ENCODE data around the gene ACCSL. TPM values are rescaled to one million over a fixed set of nuclear protein-coding genes. Genes with fewer than 3 reads are reported as not detected.

The ACCSL gene
- polyA plus RNA-seq, 1 of the 3 experiments (the other 2 are of a cell fraction), result not detected

DNA sequence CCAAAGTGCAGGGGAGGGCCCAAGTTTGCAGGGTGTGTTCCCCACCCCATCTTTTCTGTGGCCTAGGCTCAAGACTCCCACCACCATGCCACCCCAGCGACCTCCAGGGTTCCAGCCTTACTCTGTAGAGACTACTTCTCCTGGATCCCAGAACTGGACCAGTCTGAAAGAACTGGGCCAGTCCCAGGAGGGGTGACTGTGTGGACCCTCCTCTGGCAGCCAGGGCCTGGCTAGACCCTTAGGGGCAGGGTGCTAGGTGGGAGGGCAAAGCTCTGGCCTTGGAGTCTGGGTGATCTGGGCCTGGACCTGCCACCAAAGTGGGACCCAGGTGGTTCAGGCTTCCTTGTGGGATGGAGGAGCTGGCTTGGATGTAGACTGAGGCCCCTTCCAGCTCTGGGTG, 41.8 kb upstream of the ACCSL start:
- POLR2A ChIA-PET, result interaction anchor here (1.5 to 2.3 kb wide), 2 partner anchors 59 to 64 kb away, joined by 3 to 7 read pairs; partner anchors contain the start of gene C11orf96
- Histone ChIP-seq H3K27me3 (ENCODE audit: insufficient read depth) (no peaks in the 10 kb centered on the region), H3K9me2 (no peaks in the 10 kb centered on the region), H3F3A (replicated peaks; ENCODE audit: insufficient read depth) (no peaks in the 10 kb centered on the region), H3K36me3 (replicated peaks in 1 of 2; ENCODE audit: control insufficient read depth in 1 of 2, insufficient read depth in 2 of 2, low read length in 1 of 2) (no peaks in the 10 kb centered on the region), H3K27ac (ENCODE audit: low read depth in 2 of 2, low read length in 1 of 2) (no peak overlapping the region), H3K4me3 (ENCODE audit: low read depth in 2 of 2, low read length in 1 of 2) (no peak overlapping the region), H2AFZ (ENCODE audit: low read depth) (no peak overlapping the region), H3K4me1 (ENCODE audit: control insufficient read depth in 1 of 2, insufficient read depth in 2 of 2, low read depth in 1 of 2, low read length in 1 of 2) (peaks cover 0 to 21% of the 10 kb centered on the region in 2 experiments; a peak in 1 of 4 replicates), H3K79me2 (ENCODE audit: insufficient read depth) (no peaks in the 10 kb centered on the region), H3K4me2 (no peak overlapping the region), H3K9me3 (no peaks in the 10 kb centered on the region), H3K9ac (no peak overlapping the region), H4K20me1 (ENCODE audit: insufficient read depth) (no peaks in the 10 kb centered on the region)
- no peak for DNase-seq
- WGBS (ENCODE audit: low lambda C conversion rate), result 67% methylated on average over 1 of the region's 1 CpG
- TF ChIP-seq CHD2 (IDR thresholded peaks at IDR 0.05; ENCODE audit: low read length, partially characterized antibody) (no peak), NFIC (IDR thresholded peaks at IDR 0.05; ENCODE audit: borderline replicate concordance) (no peak), EP300 (IDR thresholded peaks at IDR 0.05; ENCODE audit: borderline replicate concordance in 1 of 2, low read depth in 1 of 2, low read length in 1 of 2) (no peak), EZH2phosphoT487 (IDR thresholded peaks at IDR 0.05; ENCODE audit: borderline replicate concordance, low read depth) (no peak), SIN3A (IDR thresholded peaks at IDR 0.05; ENCODE audit: borderline replicate concordance, low read depth, low read length) (no peak), FOSL2 (IDR thresholded peaks at IDR 0.05; ENCODE audit: borderline replicate concordance, low read depth) (no peak), GATA2 (CRISPR knock-in tag; IDR thresholded peaks at IDR 0.05) (no peak), FOXJ3 (CRISPR knock-in tag; IDR thresholded peaks at IDR 0.05) (no peak), TEAD4 (IDR thresholded peaks at IDR 0.05; ENCODE audit: borderline replicate concordance, insufficient read depth) (no peak), ELF1 (IDR thresholded peaks at IDR 0.05) (no peak)
- TF ChIP-seq, protein P1, sequence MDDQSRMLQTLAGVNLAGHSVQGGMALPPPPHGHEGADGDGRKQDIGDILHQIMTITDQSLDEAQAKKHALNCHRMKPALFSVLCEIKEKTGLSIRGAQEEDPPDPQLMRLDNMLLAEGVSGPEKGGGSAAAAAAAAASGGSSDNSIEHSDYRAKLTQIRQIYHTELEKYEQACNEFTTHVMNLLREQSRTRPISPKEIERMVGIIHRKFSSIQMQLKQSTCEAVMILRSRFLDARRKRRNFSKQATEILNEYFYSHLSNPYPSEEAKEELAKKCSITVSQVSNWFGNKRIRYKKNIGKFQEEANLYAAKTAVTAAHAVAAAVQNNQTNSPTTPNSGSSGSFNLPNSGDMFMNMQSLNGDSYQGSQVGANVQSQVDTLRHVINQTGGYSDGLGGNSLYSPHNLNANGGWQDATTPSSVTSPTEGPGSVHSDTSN (IDR thresholded peaks at IDR 0.05), result no peak
- TF ChIP-seq, protein P2, sequence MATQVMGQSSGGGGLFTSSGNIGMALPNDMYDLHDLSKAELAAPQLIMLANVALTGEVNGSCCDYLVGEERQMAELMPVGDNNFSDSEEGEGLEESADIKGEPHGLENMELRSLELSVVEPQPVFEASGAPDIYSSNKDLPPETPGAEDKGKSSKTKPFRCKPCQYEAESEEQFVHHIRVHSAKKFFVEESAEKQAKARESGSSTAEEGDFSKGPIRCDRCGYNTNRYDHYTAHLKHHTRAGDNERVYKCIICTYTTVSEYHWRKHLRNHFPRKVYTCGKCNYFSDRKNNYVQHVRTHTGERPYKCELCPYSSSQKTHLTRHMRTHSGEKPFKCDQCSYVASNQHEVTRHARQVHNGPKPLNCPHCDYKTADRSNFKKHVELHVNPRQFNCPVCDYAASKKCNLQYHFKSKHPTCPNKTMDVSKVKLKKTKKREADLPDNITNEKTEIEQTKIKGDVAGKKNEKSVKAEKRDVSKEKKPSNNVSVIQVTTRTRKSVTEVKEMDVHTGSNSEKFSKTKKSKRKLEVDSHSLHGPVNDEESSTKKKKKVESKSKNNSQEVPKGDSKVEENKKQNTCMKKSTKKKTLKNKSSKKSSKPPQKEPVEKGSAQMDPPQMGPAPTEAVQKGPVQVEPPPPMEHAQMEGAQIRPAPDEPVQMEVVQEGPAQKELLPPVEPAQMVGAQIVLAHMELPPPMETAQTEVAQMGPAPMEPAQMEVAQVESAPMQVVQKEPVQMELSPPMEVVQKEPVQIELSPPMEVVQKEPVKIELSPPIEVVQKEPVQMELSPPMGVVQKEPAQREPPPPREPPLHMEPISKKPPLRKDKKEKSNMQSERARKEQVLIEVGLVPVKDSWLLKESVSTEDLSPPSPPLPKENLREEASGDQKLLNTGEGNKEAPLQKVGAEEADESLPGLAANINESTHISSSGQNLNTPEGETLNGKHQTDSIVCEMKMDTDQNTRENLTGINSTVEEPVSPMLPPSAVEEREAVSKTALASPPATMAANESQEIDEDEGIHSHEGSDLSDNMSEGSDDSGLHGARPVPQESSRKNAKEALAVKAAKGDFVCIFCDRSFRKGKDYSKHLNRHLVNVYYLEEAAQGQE (IDR thresholded peaks at IDR 0.05; ENCODE audit: low read depth, low read length), result no peak
- TF ChIP-seq, protein P3, sequence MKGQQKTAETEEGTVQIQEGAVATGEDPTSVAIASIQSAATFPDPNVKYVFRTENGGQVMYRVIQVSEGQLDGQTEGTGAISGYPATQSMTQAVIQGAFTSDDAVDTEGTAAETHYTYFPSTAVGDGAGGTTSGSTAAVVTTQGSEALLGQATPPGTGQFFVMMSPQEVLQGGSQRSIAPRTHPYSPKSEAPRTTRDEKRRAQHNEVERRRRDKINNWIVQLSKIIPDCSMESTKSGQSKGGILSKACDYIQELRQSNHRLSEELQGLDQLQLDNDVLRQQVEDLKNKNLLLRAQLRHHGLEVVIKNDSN (IDR thresholded peaks at IDR 0.05; ENCODE audit: borderline replicate concordance, low read depth), result no peak
- CTCF ChIA-PET, result interaction anchor here (0.6 to 1.8 kb wide), 8 partner anchors 10 to 122 kb away, joined by 3 to 5 read pairs (median 4); no protein-coding TSS in a partner anchor
